Stomach (tissue), 9 donors: ENCODE results near the gene PAH. TPM values are rescaled to one million over a fixed set of nuclear protein-coding genes. Genes with fewer than 3 reads are reported as not detected.
A peak's percentile ranks its signal among the peaks of the same experiment; 100 is the strongest.

Source experiments
- DNase-seq, 2 donors: peaks; one replicate each; pipeline versions ENCODE4 v3.0.0 to v3.0.0-alpha.2; 2013 to 2019
- H3K27ac ChIP-seq, 5 donors: fragments of 200-600 bp in 4 of 5; sonication (generic) in 4 of 5; one replicate each; pipeline ENCODE4 v1.5.1; 2013 to 2019; ENCODE audit warnings: mild to moderate bottlenecking in 1 of 5, moderate library complexity in 1 of 5
- H3K27me3 ChIP-seq, 3 donors: fragments of 200-600 bp; sonication (generic); one replicate each; pipeline ENCODE4 v1.5.1; 2017 to 2019; ENCODE audit warnings: mixed run types in 1 of 3
- H3K36me3 ChIP-seq, 4 donors: fragments of 200-600 bp; sonication (generic); 1 replicate in 3 of 4; 2 replicates in 1 of 4; pipeline ENCODE4 v1.5.1; 2016 to 2019
- H3K4me1 ChIP-seq, 4 donors: fragments of 200-600 bp; sonication (generic); one replicate each; pipeline ENCODE4 v1.5.1; 2016 to 2019
- H3K4me3 ChIP-seq, 4 donors: fragments of 200-600 bp; sonication (generic) in 3 of 4; one replicate each; pipeline ENCODE4 v1.5.1; 2016 to 2019; ENCODE audit warnings: mild to moderate bottlenecking in 1 of 4
- H3K9me3 ChIP-seq, 4 donors: fragments of 200-600 bp; sonication (generic); one replicate each; pipeline ENCODE4 v1.5.1; 2016 to 2019
- CTCF ChIP-seq, 7 experiments: fragments of 450-650 bp in 4 of 7; fragments of 200-600 bp in 3 of 7; sonication (generic) in 3 of 7; IDR thresholded peaks; one replicate each; pipeline ENCODE4 v1.5.1; 2016 to 2019; ENCODE audit warnings: antibody characterized with exemption in 7 of 7, control low read depth in 2 of 7, mild to moderate bottlenecking in 1 of 7
- EP300 ChIP-seq: sonication (generic); formaldehyde crosslinking; IDR thresholded peaks from one replicate; pipeline ENCODE4 v1.6.1; 2017; ENCODE audit warnings: antibody characterized with exemption
- POLR2A ChIP-seq, 4 donors: fragments of 450-650 bp; IDR thresholded peaks; one replicate each; pipeline ENCODE4 v1.6.1; 2016; ENCODE audit warnings: antibody characterized with exemption in 4 of 4, control low read depth in 2 of 4, mild to moderate bottlenecking in 1 of 4, moderate library complexity in 1 of 4
- POLR2AphosphoS5 ChIP-seq, 3 donors: sonication (generic); formaldehyde crosslinking; IDR thresholded peaks; one replicate each; pipeline ENCODE4 v1.6.1; 2016; ENCODE audit warnings: antibody characterized with exemption in 3 of 3
- WGBS, 5 donors: extraction: QIAGEN DNeasy Blood & Tissue Kit in 3 of 5; methylation state at CpG; one replicate each; pipeline versions ENCODE4 v1.1.5 to v1.1.7; 2013 to 2018; 5-methylcytosine and 5-hydroxymethylcytosine counted together
- intact Hi-C: fragments of 100-400 bp; cut with DNase I; formaldehyde crosslinking; loops from one replicate; pipeline ENCODE4 v1.15.1; 2023; ENCODE audit warnings: low total_unique reads
- polyA plus RNA-seq, 3 donors: library from polyadenylated mRNA; stranded (reverse); fragments of 200-250 nt; gene quantifications; one replicate each; pipeline ENCODE4 v1.2.3, GENCODE V29; 2013
- total RNA-seq, 5 donors: library from RNA; depleted of rRNA; stranded (reverse); fragments of >200 nt; gene quantifications; one replicate each; pipeline versions ENCODE4 v1.1.0 to v1.2.3, GENCODE V29; 2014 to 2016
- donor health status: healthy with polysubstance abuse.
- donor health status: Bipolar disorder and iron deficiency.
- donor health status: healthy.

Gene PAH
- total and polyA plus RNA-seq, 8 donors = 0.08 to 1.1 TPM; not detected in 6

DNA sequence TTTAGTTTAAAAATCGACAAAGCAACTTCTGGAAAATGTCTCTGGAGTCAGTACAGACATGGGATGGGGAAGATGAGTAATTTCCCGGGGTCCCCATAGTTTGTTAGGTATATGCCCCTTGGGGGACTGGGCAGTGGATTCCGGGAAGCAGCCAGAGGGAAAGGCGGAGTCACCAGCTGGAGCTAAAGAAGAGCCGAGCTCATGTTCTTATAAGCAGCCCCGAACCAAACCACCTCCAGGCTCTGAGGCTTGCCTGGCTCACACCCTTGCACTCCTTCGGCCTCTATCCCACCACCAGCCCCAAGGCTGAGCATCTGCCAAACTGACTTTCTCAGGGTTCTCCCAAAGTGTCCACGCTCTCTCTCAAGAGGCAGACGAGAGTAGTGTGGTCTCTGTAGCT, 117.8 kb downstream of the PAH start:
- Histone ChIP-seq H3K4me3 (no peak overlapping the region), H3K27me3 (no peaks in the 10 kb centered on the region), H3K36me3 (no peaks in the 10 kb centered on the region), H3K27ac (no peak overlapping the region), H3K4me1 (no peaks in the 10 kb centered on the region), H3K9me3 (no peaks in the 10 kb centered on the region)
- WGBS, 5 donors = 63 to 80% (median 76%) methylated on average over 9 of the region's 9 CpGs
- TF ChIP-seq EP300 = no peak
- TF ChIP-seq CTCF (IDR thresholded peaks at IDR 0.05) = no peak
- no peak for TF ChIP-seq POLR2AphosphoS5 (IDR thresholded peaks at IDR 0.05)
- TF ChIP-seq POLR2A (IDR thresholded peaks at IDR 0.05) = no peak
- DNase-seq = no peak
- intact Hi-C loops = no loop called here

DNA sequence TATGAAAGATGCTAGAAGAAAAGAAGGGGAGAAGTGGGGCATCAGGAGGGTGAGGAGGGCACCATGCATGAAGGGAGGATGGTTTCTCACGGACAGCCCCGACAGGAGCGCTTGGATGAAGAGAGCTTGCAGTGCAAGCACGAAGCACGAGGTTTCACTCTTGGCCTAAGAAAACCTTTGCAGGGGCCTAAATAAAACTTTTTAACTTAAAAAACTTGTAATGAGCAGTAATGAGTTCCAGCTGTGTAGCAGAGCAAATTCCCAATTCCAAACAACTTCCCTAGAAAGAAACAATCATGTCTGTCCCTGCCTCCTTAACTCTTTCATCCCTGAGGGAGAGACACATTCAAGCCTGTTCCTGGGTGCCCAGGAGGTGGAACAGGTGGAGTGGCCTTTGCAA, 119.5 kb downstream of the PAH start:
- 51 to 82% (median 73%) methylated on average over 5 of the region's 5 CpGs for WGBS, 5 donors
- TF ChIP-seq POLR2AphosphoS5 (IDR thresholded peaks at IDR 0.05) (no peak), CTCF (IDR thresholded peaks at IDR 0.05) (no peak), POLR2A (IDR thresholded peaks at IDR 0.05) (no peak), EP300 (no peak)

GRCh38 chr12:102793921-102794320, 123.1 kb downstream of the PAH start:
- H3K36me3 ChIP-seq = no peaks in the 10 kb centered on the region
- intact Hi-C loops = no loop called here
- DNase-seq = no peak
- TF ChIP-seq CTCF (IDR thresholded peaks at IDR 0.05) (no peak), POLR2A (IDR thresholded peaks at IDR 0.05) (no peak), EP300 (no peak), POLR2AphosphoS5 (IDR thresholded peaks at IDR 0.05) (no peak)
- H3K27me3 ChIP-seq = no peaks in the 10 kb centered on the region
- H3K4me3 ChIP-seq = no peak overlapping the region
- no peaks in the 10 kb centered on the region for H3K4me1 ChIP-seq
- no peak overlapping the region for H3K27ac ChIP-seq
- WGBS, 5 donors = 68 to 81% (median 79%) methylated on average over 7 of the region's 7 CpGs
- no peaks in the 10 kb centered on the region for H3K9me3 ChIP-seq

More for the DNA sequence above, 119.5 kb downstream of the PAH start:
- intact Hi-C loops = no loop called here
- peak in 1 of 2 donors; percentile 36 for DNase-seq
- no peaks in the 10 kb centered on the region for H3K9me3 ChIP-seq
- H3K4me1 ChIP-seq = no peaks in the 10 kb centered on the region
- no peaks in the 10 kb centered on the region for H3K27me3 ChIP-seq
- H3K4me3 ChIP-seq = no peak overlapping the region
- H3K36me3 ChIP-seq = no peaks in the 10 kb centered on the region
- no peak overlapping the region for H3K27ac ChIP-seq

Other genes starting within 250 kb of the PAH start
- gene ASCL1, start 40.4 kb upstream of the PAH start, total RNA-seq = under 1 TPM in 3 of 5 donors, not detected in 2; 0.29 to 0.55 (median 0.45) TPM
- under 1 TPM; 0.10 to 0.92 (median 0.37) TPM for gene ASCL1, start 40.4 kb upstream of the PAH start, polyA plus RNA-seq